Stimulated activated CD8-positive, alpha-beta memory T cell treated with anti-CD3 and anti-CD28 coated beads, Interleukin-4, amount 100 ng/mL, for 4 hours (primary cell): Measurements from ENCODE around the gene KIAA0753.

ENCODE experiments used
- DNase-seq, 2 donors: peaks; one replicate each; pipeline ENCODE4 v3.0.0-alpha.2; 2020; ENCODE audit warnings: low read depth in 2 of 2, low spot score in 1 of 2

KIAA0753 gene

DNA sequence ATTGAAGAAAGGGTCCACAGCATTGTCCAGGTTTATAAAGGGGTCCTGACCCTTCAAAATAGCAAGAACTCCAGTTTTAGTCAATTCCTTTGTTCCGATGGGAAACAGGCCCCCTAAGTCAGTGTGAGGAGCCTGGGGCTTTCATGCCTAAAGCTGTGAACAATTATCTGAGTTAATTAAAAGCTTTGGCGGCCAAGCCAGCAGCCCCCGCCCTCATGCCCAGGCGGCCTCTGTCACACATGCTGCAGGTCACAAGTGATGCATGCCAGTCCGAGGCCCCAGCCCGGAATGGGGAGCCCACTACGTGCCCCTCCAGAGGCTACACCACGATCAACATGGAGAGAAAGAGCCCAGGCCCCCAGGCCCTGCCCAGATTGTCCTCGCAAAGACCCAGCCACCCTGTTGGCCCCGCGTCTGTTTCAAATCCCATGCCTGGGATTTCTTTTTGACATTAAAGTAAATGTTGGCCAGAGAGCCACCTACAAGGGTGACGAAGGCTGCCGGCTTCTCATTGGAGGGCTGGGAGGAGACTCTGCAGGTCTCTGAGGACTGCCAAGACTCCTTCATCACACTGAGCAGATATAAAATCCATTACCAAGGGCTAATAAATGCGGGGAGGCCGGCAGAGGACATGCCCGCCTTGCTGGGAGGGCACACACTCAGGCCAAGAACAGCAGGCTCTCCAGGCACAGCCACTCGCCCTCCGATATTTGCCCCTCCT is 69.6 kb downstream of the KIAA0753 start:
- DNase-seq, result no peak

DNA sequence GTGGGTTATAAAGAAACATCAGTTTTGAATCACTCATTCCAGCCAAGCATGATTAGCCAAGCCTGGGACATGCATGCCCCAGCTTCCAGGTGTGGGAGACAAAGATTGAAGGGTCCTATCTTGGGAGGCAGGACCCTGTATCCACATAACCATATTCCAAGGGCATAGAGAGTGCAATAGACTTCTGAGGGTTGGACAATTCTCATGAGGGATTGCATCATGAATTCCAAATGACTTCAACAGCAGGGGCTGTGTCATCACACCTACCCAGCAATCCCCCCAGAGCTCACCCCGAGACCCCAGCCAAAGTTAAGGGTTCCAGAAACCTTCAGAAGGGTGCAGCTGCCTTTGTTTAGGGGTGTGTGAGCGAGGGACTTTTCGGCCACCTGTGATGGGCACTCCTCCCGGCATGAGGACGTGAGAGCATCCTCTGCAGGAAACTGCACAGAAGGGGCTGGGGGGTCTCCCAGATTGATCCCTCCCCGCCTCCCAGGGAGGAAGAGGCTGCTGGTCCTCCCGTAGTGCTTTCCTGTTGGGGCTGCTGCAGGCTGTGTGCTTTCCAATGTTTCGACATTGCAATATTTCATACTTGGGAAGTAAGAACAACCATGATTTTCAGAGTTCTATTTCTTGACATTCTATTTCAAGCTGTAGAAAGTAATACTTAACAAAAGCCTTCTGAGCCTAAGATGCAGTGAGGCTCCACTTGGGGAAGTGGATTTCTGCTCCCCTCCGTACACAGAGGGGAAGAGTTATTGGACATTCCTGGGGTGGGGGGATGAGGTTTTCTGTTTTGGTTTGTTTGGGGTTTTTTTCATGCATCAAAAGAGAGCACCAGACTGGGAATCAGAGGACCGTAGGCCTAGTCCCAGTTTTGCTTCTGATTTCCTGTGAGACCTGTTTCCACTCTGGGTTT is 70.9 kb downstream of the KIAA0753 start:
- no peak for DNase-seq

DNA sequence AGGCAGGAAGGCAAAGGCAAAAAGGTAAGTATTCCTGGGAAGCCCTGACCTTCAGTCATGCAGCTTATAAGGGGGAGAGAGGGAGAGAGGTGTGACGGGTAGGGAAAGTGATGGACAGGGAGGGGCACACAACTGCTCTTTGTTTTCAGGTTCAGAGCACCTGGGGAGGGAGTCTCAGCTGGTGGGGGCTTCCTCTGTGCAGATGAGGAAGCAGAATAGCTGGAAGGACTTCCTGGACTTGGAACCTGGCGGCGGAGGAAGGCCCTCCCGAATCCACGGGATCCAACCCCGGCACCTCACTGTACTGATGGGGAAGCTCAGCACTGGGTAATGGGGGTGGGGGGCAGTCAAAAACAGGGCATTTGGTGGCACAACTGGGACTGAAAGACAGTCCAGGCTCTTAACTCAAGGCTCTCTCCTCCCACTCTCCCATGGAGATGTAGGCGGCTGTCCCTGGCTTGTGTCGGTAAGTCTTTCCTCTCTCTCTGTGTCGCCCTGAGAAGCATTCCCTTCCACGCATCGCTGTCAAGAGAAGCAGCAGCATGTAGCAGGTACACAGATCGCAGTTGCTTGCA is 72.2 kb downstream of the KIAA0753 start:
- no peak for DNase-seq

- DNase-seq, result no peak
These were observed 72.9 kb downstream of the KIAA0753 start for GRCh38 chr17:6567528-6568183.

GRCh38 chr17:6561446-6561845 is 79.1 kb downstream of the KIAA0753 start:
- DNase-seq, result no peak

DNA sequence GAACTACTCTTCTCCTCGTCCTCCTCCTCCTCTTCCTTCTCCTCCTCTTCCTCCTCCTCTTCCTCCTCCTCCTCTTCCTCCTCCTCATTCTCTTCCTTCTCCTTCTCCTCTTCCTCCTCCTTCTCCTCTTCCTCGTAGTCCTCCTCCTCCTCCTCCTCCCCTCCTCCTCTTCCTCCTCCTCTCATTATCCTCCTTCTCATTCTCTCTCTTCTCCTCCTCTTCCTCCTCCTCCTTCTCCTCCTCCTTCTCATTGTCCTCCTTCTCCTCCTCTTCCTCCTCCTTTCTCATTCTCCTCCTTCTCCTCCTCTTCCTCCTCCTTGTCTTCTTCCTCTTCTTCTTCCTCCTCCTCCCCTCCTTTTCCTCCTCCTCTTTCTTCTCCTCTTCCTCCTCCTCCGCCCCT is 80.0 kb downstream of the KIAA0753 start:
- no peak for DNase-seq

- DNase-seq, result no peak
These were observed 80.7 kb downstream of the KIAA0753 start for GRCh38 chr17:6559753-6560215.

GRCh38 chr17:6558932-6559752 is 81.4 kb downstream of the KIAA0753 start:
- DNase-seq, result no peak

- DNase-seq, result no peak
These were observed 82.2 kb downstream of the KIAA0753 start for GRCh38 chr17:6558276-6558675.

GRCh38 chr17:6557040-6557438 is 83.5 kb downstream of the KIAA0753 start:
- DNase-seq, result no peak

- no peak for DNase-seq
These were observed 84.1 kb downstream of the KIAA0753 start, which contains the start of gene PITPNM3 for GRCh38 chr17:6556121-6557039. Gene PITPNM3 (minus strand): TSS chr17:6556555. CDS start chr17:6556406, 149 bp downstream.

DNA sequence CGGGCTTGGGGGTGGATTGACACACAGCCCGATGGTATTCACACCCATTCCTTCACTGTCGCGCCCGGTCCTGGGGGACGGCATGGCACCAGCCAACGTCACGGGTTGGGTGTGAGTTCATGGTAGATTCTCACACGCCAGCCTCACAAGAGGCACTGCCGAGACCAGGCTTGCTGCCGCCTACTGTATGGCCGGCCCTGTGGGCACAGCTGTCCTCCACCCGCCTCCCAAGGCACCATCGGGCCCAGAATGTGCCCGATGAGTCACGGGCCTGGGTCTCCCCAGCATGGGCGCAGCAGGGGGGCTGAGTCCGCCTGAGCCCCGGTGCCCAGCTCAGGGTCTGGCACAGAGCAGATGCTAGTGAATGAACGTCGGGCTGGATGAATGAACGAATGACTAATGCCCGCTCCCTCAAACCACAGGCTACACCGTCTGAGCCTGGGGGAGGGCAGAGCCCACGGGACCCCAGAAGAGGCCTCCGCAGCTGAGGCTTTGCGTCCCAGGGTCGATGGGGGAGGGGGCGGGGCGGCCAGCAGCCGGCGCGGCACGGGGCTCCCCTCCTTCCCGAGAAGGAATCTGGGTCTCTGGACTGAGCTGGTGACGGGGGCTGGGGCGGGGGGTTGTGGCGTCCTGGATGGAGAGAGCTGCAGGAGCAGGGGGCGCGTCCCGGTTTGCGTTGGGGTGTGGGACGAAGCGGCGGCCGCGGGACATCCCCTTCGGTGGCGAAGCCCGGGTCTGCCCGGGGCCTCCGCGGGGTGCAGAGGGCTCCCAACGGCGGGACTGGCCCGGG is 85.0 kb downstream of the KIAA0753 start:
- no peak for DNase-seq

- DNase-seq, result no peak
These were observed 85.6 kb downstream of the KIAA0753 start for GRCh38 chr17:6554871-6555330.

- no peak for DNase-seq
These were observed 86.2 kb downstream of the KIAA0753 start for GRCh38 chr17:6554342-6554741.

- DNase-seq, result no peak
These were observed 88.5 kb downstream of the KIAA0753 start for GRCh38 chr17:6551869-6552531.

DNA sequence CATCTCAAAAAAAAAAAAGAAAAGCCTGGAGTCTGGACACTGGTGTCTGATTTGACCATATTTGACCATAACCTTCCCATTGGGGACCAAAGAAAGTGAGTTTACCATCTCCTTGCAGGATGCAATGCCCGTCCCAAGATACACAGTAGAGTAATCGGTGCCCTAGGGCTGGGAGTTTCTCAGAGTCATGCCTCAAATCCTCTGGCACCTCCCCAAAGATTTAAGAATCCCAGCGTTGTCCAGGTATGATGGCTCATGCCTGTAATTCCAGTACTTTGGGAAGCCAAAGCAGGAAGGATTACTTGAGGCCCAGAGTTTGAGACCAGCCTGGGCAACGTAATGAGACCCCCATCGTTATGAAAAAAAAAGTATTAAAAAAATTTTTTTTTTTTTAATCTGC is 89.2 kb downstream of the KIAA0753 start:
- DNase-seq, result no peak

DNA sequence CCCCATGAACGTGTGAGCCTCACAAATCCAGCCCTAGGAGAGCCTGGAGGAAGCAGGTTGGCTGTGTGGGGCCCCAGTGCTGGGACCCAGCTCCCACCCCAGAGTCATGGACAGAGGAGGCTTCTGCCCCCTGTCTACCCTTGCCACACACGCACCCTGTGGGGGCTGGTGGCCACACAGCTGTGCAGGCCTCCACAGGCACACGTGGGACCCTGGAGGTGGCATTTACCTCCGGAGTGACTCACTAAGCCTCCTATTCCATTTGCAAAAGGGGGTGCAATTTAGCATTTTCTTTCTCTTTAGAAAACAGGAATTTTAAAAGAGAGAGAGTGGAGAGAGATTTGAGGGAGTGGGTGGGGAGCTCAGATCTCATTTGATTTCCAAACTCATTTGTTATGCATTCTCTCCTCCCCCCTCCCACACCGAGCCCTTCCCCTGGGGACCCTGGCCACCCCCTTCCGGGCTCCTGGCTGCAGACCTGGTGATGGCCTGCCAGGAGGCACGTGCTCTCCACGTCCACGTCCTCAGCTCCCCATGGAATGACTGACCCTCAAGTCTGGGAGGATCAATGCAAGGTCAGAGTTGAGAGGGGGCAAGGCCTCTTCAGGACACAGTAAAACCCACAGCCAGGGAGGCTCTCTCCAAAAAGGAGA is 91.0 kb downstream of the KIAA0753 start:
- DNase-seq, result no peak
